ENCODE results near the gene LRRC14B. TPM values are rescaled to one million over a fixed set of nuclear protein-coding genes. Genes with fewer than 3 reads are reported as not detected.

The LRRC14B gene
- total RNA-seq (2014; rRNA removed; shearing (Covaris generic)): not detected in 2 replicates
- polyA plus RNA-seq (2014; cell fraction: nucleus; rRNA removed): not detected in 2 replicates

- no peak for DNase-seq (ENCODE audit: extremely low read depth, low read depth)
Measured at GRCh38 chr5:191036-191948, at the start of gene LRRC14B. LRRC14B (plus strand) TSS chr5:191495; CDS start chr5:191539, 44 bp downstream.

GRCh38 chr5:141761-142160 lies 49.5 kb upstream of the LRRC14B start:
- no peak for DNase-seq (ENCODE audit: extremely low read depth, low read depth)

- no peak for DNase-seq (ENCODE audit: extremely low read depth, low read depth)
Measured at GRCh38 chr5:142246-142810, 49.0 kb upstream of the LRRC14B start.

- no peak for DNase-seq (ENCODE audit: extremely low read depth, low read depth)
Measured at GRCh38 chr5:143041-143440, 48.3 kb upstream of the LRRC14B start.

GRCh38 chr5:144941-145340 lies 46.4 kb upstream of the LRRC14B start:
- no peak for DNase-seq (ENCODE audit: extremely low read depth, low read depth)

GRCh38 chr5:145585-146323 lies 45.5 kb upstream of the LRRC14B start:
- DNase-seq (ENCODE audit: extremely low read depth, low read depth): no peak

- DNase-seq (ENCODE audit: extremely low read depth, low read depth): no peak
Measured at GRCh38 chr5:147751-148150, 43.5 kb upstream of the LRRC14B start.

- no peak for DNase-seq (ENCODE audit: extremely low read depth, low read depth)
Measured at GRCh38 chr5:149745-150485, 41.4 kb upstream of the LRRC14B start.

- no peak for DNase-seq (ENCODE audit: extremely low read depth, low read depth)
Measured at GRCh38 chr5:150746-151145, 40.5 kb upstream of the LRRC14B start.

- no peak for DNase-seq (ENCODE audit: extremely low read depth, low read depth)
Measured at GRCh38 chr5:152077-152476, 39.2 kb upstream of the LRRC14B start.

- DNase-seq (ENCODE audit: extremely low read depth, low read depth): no peak
Measured at GRCh38 chr5:153256-153655, 38.0 kb upstream of the LRRC14B start.

- no peak for DNase-seq (ENCODE audit: extremely low read depth, low read depth)
Measured at GRCh38 chr5:154236-154635, 37.1 kb upstream of the LRRC14B start.

- DNase-seq (ENCODE audit: extremely low read depth, low read depth): no peak
Measured at GRCh38 chr5:154826-155225, 36.5 kb upstream of the LRRC14B start.

GRCh38 chr5:155651-156410 lies 35.5 kb upstream of the LRRC14B start:
- no peak for DNase-seq (ENCODE audit: extremely low read depth, low read depth)

GRCh38 chr5:156411-157072 lies 34.8 kb upstream of the LRRC14B start:
- no peak for DNase-seq (ENCODE audit: extremely low read depth, low read depth)

- DNase-seq (ENCODE audit: extremely low read depth, low read depth): no peak
Measured at GRCh38 chr5:157126-157715, 34.1 kb upstream of the LRRC14B start.

GRCh38 chr5:157801-158200 lies 33.5 kb upstream of the LRRC14B start:
- DNase-seq (ENCODE audit: extremely low read depth, low read depth): no peak

GRCh38 chr5:158807-159447 lies 32.4 kb upstream of the LRRC14B start:
- DNase-seq (ENCODE audit: extremely low read depth, low read depth): no peak
